RWPE1 (cell line): Measurements from ENCODE around the gene USPL1.

Experiments
- CTCF ChIA-PET: fragments of 350-600 bp; sonication (Branson Sonifier 250); formaldehyde crosslinking; extraction: SDS; loops from one replicate; lab custom pipeline; 2021; lab: Yijun Ruan, JAX
- POLR2A ChIA-PET: fragments of 400-600 bp; formaldehyde crosslinking; extraction: SDS; loops from one replicate; lab custom pipeline; 2020; ENCODE audit warnings: antibody characterized with exemption; ENCODE audit not compliant: low non-redundant PET; lab: Yijun Ruan, JAX
- DNase-seq: peaks from one replicate; pipeline ENCODE4 v3.0.0; 2012; ENCODE audit warnings: low spot score
- H3K27ac ChIP-seq: fragments of 450-650 bp; 2 replicates; pipeline ENCODE4 v1.5.1; 2017
- TF ChIP-seq, protein P1 (sequence below): fragments of 450-650 bp; conservative IDR thresholded peaks from 2 replicates; pipeline ENCODE4 v1.5.1; 2017; ENCODE audit warnings: low read depth, mild to moderate bottlenecking

USPL1 gene

DNA sequence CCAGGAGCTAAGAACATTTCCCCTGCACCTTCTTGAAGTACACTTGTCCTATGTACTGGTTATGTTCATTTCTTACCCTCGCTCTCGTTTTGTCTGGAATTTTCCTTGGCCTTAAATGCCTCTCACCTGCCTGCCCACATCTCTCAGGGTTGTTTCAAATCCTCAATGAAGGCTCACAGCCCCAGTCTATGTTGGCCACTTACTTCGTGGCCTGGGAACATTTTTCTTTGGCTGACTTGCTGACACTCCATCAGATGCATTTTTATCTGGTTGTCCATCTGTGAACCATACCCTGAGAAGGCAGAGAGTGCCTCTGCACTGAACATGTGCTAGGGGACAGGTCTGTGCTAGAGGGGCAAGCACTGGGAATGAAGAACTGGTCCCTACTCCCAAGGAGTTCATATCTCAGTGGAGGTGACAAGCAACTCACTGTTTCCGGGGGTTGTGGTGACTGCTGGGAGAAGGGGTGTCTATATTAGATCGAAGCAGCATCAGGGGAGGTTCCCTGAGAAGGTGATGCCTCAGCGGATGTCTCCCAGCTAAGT is 53.6 kb downstream of the USPL1 start:
- H3K27ac ChIP-seq: no peak overlapping the region
- CTCF ChIA-PET: interaction anchor here (0.6 kb wide), 1 partner anchor 53 kb away, joined by 3 read pairs; the partner anchor contains the start of gene USPL1
- POLR2A ChIA-PET: no interaction called here
- no peak for DNase-seq
- TF ChIP-seq, protein P1, sequence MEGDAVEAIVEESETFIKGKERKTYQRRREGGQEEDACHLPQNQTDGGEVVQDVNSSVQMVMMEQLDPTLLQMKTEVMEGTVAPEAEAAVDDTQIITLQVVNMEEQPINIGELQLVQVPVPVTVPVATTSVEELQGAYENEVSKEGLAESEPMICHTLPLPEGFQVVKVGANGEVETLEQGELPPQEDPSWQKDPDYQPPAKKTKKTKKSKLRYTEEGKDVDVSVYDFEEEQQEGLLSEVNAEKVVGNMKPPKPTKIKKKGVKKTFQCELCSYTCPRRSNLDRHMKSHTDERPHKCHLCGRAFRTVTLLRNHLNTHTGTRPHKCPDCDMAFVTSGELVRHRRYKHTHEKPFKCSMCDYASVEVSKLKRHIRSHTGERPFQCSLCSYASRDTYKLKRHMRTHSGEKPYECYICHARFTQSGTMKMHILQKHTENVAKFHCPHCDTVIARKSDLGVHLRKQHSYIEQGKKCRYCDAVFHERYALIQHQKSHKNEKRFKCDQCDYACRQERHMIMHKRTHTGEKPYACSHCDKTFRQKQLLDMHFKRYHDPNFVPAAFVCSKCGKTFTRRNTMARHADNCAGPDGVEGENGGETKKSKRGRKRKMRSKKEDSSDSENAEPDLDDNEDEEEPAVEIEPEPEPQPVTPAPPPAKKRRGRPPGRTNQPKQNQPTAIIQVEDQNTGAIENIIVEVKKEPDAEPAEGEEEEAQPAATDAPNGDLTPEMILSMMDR: no peak

DNA sequence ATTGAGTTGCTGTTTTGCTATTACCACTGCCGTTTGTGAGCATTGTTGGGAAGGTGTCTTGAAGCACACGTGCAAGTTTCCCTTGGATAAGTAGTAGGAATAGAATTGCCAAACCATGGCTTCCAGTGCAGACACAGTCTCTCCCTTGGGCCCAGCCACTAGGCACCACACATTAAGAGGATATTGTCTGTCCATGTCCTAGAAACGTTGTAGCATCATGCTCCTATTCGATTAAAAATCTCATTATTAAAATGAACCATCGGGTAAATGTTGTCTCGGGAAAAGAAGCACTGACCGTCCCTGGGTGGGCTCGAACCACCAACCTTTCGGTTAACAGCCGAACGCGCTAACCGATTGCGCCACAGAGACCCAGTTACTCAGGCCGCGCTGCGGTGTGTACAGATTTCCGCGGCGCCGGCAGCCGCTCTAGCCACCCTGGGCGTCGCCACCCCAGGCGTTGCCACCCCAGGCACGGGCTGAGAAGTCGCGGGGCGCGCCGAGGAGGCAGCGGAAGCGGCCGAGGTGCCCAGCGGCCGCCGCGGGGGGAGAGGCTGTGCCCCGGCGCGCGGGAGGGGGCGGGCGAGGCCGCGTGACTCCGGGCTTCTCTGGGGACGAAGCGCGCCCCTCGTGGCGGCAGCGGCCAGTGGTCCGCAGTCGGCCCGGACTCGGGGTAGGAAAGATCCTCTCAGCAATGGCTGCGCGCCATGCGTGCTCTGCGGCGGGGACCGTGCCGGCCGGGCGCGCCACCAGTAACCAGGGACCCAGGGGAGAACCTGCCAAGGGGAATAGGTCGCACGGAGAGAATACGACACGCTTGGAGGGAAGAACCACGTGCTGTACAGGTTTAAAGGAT is 56.2 kb downstream of the USPL1 start:
- DNase-seq: peak; percentile 86
- H3K27ac ChIP-seq: peak overlapping the region; percentile 72
- TF ChIP-seq, protein P1: peak; percentile 81
- ChIA-PET CTCF (interaction anchor here (0.6 kb wide), 1 partner anchor 379 kb away, joined by 3 read pairs; no protein-coding TSS in a partner anchor), POLR2A (no interaction called here)

DNA sequence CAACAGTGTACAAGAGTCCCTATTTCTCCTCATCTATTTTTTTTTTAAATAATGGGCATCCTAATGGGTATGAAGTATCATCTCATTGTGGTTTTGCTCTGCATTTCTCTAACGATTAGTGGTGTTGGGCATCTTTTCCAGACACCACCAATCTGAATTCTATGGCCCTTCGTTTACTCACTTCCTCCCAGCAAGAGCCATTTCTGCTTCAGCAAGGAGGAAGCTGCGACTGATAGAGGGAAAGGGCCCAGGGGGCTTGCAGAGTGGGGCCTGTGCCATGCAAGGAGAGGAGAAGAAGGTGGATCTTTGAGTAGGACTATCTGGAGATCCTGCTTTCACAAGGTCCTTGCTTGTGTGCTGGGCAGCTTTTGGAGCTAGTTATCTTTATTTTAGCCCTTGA is 58.0 kb downstream of the USPL1 start:
- TF ChIP-seq, protein P1: no peak
- CTCF ChIA-PET: interaction anchor here (0.9 to 1.4 kb wide), 2 partner anchors 117 to 141 kb away, joined by 3 read pairs; no protein-coding TSS in a partner anchor
- no peak for DNase-seq
- POLR2A ChIA-PET: no interaction called here
- no peak overlapping the region for H3K27ac ChIP-seq

DNA sequence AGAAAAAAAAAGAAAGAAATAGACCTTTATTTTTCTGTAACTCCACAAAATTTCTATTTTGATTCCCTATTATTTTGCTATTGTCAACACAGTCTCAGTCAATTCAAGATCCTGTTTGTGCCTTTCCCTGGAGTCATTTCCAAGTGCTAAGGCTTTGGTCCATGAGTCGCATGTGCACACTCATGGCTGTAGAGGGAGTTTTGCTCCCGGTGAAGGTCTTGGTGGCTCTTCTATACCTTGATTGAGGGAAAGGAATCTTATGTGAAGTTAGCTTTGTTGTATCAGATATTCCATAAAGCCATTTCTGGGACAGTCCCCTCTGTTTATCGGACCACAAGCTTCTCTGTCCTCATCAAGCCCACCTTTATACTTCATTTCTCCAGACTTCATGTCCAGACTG is 59.0 kb downstream of the USPL1 start:
- no peak for DNase-seq
- CTCF ChIA-PET: interaction anchor here (0.6 to 1.4 kb wide), 6 partner anchors 23 to 335 kb away, joined by 3 to 5 read pairs (median 3); no protein-coding TSS in a partner anchor
- TF ChIP-seq, protein P1: peak; percentile 25
- POLR2A ChIA-PET: no interaction called here
- no peak overlapping the region for H3K27ac ChIP-seq

DNA sequence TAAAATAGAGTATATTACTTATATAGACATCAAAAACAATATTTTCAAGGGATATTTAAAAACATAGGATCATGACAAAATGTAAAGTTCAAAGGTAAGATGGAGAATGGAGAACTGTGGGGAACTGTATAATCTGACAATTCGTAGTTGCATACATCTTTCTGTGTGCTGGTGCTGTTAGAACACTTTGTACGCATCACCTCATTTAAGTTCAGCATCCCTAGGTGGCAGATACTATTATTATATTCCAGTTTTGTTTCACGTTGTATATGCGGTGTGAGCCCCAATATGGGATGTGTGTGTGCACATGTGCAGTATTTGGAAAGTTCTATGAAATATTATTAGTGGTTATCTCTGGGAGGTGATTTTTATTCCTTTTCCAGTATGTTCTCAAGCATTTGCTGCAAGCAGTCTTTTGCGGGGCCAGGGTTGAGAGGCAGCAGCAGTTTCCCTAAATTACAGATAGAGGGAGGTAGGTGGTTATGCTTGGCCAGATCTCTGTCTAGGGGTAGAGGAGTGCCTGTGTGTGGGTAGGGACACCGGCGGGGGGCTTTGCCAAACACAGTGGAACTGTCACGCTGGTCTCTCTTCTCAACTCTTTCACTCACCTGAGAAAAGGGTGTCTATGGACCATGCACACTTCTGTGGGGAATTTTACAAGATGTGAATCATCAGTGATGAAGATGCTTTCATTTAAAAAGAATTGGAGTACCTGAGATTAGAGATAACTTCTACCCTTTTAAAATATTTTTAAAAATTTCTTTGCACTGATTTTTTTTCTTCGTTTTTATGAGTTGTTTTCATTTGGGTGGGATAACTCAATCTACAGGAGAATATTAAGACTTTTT is 62.0 kb downstream of the USPL1 start:
- TF ChIP-seq, protein P1: peak; percentile 39
- CTCF ChIA-PET: no interaction called here
- no peak overlapping the region for H3K27ac ChIP-seq
- peak; percentile 26 for DNase-seq
- POLR2A ChIA-PET: no interaction called here

DNA sequence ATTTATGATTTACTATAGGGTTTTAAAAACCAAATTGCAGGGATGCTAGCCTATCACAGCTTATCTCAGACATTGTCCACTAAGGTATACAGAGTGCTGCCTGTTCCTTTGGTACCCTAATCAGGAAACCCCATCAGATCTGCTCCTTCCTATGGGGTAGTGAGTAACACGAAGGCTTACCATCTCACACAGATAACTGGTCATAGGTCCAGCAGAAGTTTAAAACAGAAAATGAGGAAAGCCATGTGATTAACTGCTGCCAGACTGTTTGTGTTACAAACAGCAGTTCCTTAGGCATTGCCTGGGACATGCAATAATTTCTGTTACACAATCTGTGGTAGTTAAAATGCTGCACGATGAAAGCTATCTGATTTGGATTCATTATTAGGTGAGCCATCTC is 64.1 kb downstream of the USPL1 start:
- TF ChIP-seq, protein P1: no peak
- no peak overlapping the region for H3K27ac ChIP-seq
- ChIA-PET POLR2A (no interaction called here), CTCF (no interaction called here)
- no peak for DNase-seq
